ENCODE results near the gene RAB5IF.

GRCh38 chr20:36629719-36630681, 24.4 kb downstream of the RAB5IF start:
- TF ChIP-seq CTCF (IDR thresholded peaks at IDR 0.05): no peak
- TF ChIP-seq POLR2A (IDR thresholded peaks at IDR 0.05): no peak
